Ammon's horn (tissue), 1 donor: ENCODE measurements around the gene SSU72.
"Not testable (repeated sequence)": the region's sequence is repeated elsewhere in the genome, so short reads cannot be mapped to it uniquely, and the experiment has no call there.

Experiments
- DNase-seq: peaks from one replicate; pipeline ENCODE4 v3.0.0-alpha.2; 2016; ENCODE audit warnings: low spot score

The SSU72 gene

GRCh38 chr1:1595341-1595740 is 20.7 kb upstream of the SSU72 start:
- not testable (repeated sequence) for DNase-seq

- no peak for DNase-seq
These were observed 20.1 kb upstream of the SSU72 start for GRCh38 chr1:1594602-1595260.

- DNase-seq, result no peak
These were observed 19.4 kb upstream of the SSU72 start for GRCh38 chr1:1593834-1594601.

- DNase-seq, result no peak
These were observed 16.8 kb upstream of the SSU72 start for GRCh38 chr1:1591452-1591851.

- no peak for DNase-seq
These were observed 8.8 kb upstream of the SSU72 start for GRCh38 chr1:1583347-1584010.

- no peak for DNase-seq
These were observed 8.1 kb upstream of the SSU72 start for GRCh38 chr1:1582585-1583346.

- DNase-seq, result no peak
These were observed 3.8 kb upstream of the SSU72 start for GRCh38 chr1:1578371-1578940.

GRCh38 chr1:1577367-1578011 is 2.8 kb upstream of the SSU72 start:
- no peak for DNase-seq

GRCh38 chr1:1573843-1574720 is 581 bp downstream of the SSU72 start:
- peak; percentile 54 for DNase-seq

- no peak for DNase-seq
These were observed 5.3 kb downstream of the SSU72 start for GRCh38 chr1:1569341-1569740.

- no peak for DNase-seq
These were observed 6.8 kb downstream of the SSU72 start for GRCh38 chr1:1567891-1568291.

- DNase-seq, result no peak
These were observed 7.3 kb downstream of the SSU72 start for GRCh38 chr1:1567152-1567875.

GRCh38 chr1:1565340-1565739 is 9.3 kb downstream of the SSU72 start:
- no peak for DNase-seq

GRCh38 chr1:1564268-1564667 is 10.4 kb downstream of the SSU72 start:
- DNase-seq, result no peak

- no peak for DNase-seq
These were observed 11.0 kb downstream of the SSU72 start for GRCh38 chr1:1563688-1564087.

- peak; percentile 52 for DNase-seq
These were observed 12.0 kb downstream of the SSU72 start for GRCh38 chr1:1562556-1563195.

- DNase-seq, result no peak
These were observed 12.7 kb downstream of the SSU72 start for GRCh38 chr1:1561801-1562470.

GRCh38 chr1:1560178-1560577 is 14.5 kb downstream of the SSU72 start:
- DNase-seq, result no peak

GRCh38 chr1:1559066-1559465 is 15.6 kb downstream of the SSU72 start:
- no peak for DNase-seq
